GM19467 (cell line): Measurements from ENCODE around the gene TBC1D5.
"Not testable (repeated sequence)": the region's sequence is repeated elsewhere in the genome, so short reads cannot be mapped to it uniquely, and the experiment has no call there.

Source experiments
- ATAC-seq: cut with Tn5 transposase; IDR thresholded peaks from one replicate; pipeline ENCODE4 v1.9.1; 2021; ENCODE audit warnings: mild to moderate bottlenecking, moderate library complexity; ENCODE audit not compliant: unreplicated experiment

The TBC1D5 gene

DNA sequence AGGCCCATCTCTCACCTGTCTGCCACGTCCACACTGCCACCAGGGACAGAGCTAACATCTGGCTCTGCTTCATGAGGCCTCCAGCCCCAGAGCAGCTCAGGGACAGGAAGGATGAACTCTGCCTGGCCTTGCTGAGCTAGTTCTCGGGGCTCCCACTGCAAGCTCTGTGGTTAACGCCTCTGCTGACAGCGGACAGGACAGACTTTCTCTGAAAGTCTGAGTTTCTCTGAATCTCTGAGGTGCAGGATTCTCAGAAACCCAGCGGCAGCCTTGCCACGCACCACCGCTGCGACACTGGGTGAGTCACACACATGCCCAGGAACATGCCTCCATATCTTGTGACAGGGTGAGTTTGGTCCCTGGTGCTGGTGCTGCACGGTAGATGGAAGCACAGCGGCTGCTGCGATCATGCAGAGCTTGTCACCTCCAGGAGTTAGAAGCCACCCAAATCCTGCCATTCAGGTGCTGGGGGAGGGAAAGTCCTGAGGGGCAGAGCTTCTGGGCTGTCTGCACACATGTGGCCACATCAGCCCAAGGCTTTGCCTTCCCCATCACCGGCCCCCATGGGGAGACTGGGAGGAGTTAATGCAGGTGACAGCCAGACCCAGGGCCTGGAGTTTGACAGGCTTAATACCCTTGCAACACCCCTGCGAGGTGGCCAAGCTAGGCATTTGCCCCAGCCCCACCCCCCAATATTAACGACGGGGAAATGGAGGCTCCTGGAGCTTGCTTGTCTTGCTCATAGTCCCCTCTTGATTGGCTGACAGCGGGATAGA is 590.6 kb downstream of the TBC1D5 start:
- ATAC-seq, result peak; percentile 99

DNA sequence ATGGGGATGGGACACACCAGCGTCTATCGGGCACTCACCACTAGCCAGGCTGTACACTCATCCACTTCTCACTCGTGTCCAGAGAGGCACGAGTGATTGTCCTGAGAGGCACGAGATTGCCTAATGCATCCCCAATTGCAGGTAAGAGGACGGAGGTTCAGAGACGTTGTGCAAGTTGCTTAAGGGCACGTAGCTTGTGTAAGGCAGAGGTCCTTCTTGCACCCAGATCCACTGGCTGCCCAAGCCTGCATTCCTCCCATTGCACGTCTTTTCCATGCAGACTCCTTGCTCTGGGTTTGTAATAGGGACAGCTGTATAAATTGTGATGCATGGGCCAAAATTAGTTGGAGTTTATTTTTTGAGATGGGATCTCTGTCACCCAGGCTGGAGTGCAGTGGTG is 593.4 kb downstream of the TBC1D5 start:
- no peak for ATAC-seq

- no peak for ATAC-seq
These were observed 597.8 kb downstream of the TBC1D5 start for GRCh38 chr3:17144665-17144993.

GRCh38 chr3:17143893-17144664 is 598.4 kb downstream of the TBC1D5 start:
- ATAC-seq, result no peak

DNA sequence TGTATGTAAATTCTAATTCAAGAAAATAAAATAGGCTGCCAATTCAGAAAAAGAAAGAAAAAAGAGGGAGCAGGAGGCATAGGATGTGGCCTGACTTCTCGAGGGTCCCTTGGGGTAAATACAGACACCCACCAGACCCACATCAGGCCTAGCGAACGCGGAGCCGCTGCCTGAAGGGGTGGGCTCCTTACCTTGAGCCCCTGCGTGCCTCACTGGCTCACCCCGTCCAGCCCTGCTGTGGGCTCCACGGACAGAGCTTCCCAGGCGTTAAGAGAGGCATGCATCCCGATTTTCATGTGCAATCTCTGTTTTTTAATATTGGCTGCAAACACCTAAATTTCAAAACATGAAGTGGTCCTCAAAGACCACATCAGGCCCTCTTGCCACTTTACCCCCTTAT is 599.9 kb downstream of the TBC1D5 start:
- no peak for ATAC-seq

- no peak for ATAC-seq
These were observed 600.7 kb downstream of the TBC1D5 start for GRCh38 chr3:17141699-17142098.

DNA sequence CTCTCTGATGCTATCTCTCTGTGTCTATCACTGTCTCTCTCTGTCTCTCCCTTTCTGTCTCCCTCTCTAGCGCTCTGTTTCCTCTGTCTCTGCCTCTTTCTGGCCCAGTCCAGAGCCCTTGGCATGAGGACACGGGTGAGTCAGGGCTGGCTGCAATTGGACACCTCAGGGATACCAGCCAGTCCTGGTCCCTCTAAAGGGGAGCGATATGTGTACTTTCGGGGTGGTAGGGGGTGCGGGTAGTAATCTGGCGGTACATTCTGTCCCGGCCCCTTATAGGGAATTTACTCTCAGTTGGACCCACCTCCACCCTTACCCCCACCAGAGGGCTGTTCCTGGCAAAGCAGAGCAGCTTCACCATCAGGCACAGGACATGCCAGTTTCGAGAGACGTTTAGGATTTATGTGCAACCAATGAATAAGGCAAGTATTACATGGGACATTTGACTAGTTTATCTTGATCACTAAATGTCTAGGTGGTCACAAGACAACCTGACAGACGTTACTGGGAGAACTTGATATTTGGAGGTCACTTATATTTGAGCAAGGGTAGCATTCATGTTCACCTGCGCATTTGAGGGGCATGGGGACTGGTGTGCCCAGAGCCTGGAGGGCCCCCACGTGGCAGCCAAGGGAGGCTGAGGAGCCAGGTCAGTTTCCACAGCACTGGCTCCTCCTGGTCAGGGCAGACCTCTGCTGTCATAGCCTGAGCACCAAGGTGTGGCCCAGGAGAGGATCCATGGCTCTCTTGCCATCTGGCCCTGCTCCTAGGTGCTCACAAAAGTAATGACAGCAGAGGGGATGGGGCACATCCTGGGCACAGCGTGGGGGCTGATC is 601.5 kb downstream of the TBC1D5 start:
- ATAC-seq, result no peak

DNA sequence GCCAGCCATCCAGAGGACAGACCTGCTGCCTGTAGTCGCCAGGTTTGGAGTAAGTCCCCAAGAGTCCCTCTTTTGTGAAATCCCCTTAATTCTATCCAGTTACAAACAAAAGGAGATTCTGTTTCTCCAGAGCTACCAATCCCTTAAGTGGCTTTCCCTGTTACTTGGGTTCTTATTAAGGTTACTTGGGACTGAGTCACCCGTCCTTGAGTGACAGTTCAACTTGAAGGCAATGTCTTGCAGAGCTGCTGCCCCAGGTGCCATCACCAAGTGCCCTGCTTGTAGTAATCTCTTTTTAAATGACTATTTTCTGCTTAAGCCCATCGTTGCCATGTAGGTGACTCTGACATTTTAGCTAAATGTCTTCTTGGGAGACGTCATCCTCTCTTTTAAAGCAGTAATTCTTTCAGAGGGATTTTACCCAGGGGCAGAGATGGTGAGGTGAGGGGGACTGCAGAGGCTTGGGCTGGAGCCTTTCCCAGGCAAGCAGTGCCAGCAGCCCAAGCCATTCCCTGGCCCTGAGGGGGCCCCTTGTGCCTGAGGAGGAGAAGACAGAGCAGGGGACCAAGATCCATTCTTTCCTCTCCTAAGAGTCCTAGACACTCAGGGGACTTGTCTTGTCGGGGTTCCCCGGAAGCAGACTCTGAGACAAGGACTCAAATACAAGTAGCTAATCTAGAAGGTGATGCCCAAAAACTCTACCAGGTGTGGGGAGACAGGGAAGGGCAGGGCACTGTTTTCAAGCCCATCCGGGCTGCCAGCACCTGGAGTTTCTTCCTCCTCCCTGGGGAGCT is 604.0 kb downstream of the TBC1D5 start:
- no peak for ATAC-seq

DNA sequence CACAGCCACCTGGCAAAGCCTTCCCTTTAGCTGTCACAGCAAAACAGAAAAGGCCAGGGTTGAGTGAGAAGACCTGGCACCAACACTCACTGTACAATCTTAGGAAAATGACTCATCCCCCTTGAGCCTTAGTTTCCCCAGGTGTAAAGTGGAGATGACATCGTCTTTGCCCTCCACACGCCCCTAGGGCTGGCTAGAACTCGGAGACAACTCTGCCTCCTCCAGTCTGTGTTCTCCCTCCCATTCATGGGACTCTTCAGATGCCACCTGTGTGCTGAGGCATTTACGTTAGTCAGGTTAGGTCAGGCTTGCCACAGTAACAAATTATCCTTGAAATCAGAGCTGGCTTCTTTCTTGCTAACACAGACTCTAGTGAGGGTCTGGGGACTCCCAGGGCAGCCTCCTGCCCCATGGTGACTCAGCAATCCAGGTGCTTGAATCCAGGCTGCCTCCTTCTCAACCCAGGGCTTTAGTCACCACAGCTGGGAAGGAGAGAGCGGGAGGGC is 605.1 kb downstream of the TBC1D5 start:
- no peak for ATAC-seq

GRCh38 chr3:17136136-17136721 is 606.2 kb downstream of the TBC1D5 start:
- ATAC-seq, result no peak

DNA sequence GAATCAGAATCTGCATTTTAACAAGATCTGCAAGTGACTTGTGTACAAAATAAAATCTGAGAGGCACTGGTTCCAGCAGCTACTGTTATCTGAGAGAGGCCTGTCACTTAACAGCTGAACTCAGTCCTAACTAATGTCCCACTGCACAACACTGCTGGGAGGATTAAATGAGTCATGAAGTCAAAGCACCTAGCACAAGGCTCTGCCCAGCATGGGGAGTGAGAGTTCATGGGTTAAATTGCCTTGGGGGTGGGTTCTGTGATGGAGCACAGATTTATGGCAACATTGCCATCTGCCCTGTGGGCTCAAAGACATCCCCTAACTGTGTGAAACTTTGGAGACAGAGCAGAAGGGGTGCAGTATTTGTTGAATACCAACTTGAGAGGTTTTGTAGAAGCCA is 606.7 kb downstream of the TBC1D5 start:
- no peak for ATAC-seq

DNA sequence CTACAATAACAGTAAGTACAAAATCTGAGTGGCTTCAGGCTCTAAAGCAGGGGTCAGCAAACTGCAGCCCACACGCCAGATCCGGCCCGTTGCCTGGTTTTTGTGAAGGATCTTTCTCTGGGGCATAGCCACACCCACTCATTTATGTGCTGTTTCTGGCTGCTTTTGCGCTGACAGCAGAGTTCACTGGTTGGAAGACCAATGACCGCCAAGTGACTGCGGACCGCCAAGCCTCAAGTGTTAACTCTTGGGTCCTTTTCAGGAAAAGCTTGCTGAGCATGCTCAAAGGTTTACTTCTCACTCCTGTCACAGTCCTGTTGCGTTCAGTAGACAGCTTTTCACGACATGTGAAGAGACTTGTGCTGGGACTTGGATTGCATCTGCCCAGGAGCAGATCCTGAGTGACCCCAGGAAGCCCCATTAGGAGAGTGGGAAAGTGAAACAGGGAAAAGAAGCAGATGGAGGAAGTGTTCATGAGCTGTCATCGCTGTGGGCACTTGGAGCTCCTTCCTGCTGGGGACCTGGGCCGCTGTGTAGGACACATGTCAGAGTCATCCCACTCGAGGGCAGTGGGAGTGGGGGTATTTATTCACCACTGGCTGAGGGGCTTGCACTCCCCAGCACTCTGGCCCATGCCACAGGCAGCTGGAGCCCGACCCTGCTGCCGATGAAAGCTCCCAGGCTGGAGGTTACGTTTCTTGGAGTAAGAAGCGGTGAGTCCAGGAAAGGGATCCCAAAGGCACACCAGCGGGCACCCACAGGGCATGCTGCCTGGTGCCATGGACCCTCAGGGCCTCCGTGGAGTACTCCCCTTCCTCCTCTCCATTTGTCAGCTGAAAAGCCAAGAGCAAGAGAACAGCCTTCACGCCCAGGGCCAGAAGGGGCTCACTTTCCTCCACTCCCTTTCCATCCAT is 608.5 kb downstream of the TBC1D5 start:
- ATAC-seq, result no peak

GRCh38 chr3:17132286-17133115 is 609.9 kb downstream of the TBC1D5 start:
- no peak for ATAC-seq

- ATAC-seq, result no peak
These were observed 611.5 kb downstream of the TBC1D5 start for GRCh38 chr3:17130956-17131355.

DNA sequence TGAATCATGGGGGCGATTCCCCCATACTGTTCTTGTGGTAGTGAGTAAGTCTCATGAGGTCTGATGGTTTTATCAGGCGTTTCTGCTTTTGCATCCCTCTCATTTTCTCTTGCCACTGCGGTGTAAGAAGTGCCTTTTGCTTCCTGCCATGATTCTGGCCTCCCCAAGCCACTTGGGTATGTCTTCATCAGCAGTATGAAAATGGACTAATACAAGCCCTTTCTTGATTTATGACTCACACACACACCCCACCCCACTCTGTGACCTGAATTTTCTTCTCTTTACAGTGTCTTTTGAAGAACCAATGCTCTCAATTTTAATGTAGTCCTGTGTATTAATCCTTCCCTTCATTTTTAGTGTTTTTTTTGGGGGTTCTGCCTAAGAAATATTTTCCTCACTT is 612.9 kb downstream of the TBC1D5 start:
- ATAC-seq, result no peak

GRCh38 chr3:17128671-17129070 is 613.8 kb downstream of the TBC1D5 start:
- ATAC-seq, result not testable (repeated sequence)

DNA sequence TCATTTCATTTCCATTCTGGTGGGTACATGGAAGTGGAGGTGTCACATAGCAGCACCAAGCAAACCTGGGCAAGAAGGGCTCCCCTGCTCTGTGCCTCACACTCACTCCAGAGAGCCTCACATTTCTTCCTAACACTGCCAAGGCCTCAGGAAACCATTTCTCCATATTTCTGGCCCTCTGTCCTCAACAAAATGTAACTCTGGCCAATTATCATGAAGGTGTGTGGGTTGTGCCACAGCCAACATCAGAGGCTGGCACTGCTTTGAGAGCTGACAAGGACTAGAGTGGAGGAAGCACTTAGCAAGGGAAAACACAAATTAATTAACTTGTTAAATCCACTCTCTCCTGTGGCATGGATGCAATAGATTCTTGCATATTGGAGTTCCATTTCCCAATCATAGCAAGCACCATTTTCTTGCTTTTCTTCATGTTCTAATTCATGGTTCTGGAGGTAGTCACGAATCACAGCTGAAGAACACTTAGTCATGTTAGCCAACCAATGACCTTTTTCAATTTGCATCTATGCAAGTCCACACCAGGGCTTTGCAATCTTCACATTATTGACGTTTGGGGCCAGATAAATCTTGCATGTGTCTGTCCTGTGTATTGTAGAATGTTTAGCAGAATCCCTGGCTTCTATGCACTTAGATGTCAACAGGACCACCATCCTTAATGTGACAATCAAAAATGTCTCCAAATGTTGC is 616.5 kb downstream of the TBC1D5 start:
- no peak for ATAC-seq

- ATAC-seq, result no peak
These were observed 619.7 kb downstream of the TBC1D5 start for GRCh38 chr3:17122758-17123157.
